Smooth muscle cell (in vitro differentiated cells): ENCODE results near the gene PI4KA. TPM values are rescaled to one million over a fixed set of nuclear protein-coding genes. Genes with fewer than 3 reads are reported as not detected.

Source experiments
- DNase-seq: peaks from one replicate; lab custom pipeline; 2025; ENCODE audit not compliant: unreplicated experiment; lab: John Stamatoyannopoulos, UW
- H2AFZ ChIP-seq: fragments of 200-600 bp; sonication (generic); 2 replicates; pipeline ENCODE4 v1.6.0; 2016; ENCODE audit warnings: antibody characterized with exemption, low read depth, mild to moderate bottlenecking
- H3F3A ChIP-seq: fragments of 200-600 bp; sonication (generic); 2 replicates; pipeline ENCODE4 v1.6.0; 2017; ENCODE audit warnings: antibody characterized with exemption, low read depth
- H3K27ac ChIP-seq: fragments of 200-600 bp; sonication (generic); 2 replicates; pipeline ENCODE4 v1.5.1; 2016; ENCODE audit warnings: low read depth, mild to moderate bottlenecking
- H3K27me3 ChIP-seq: fragments of 200-600 bp; sonication (generic); 2 replicates; pipeline ENCODE4 v1.6.1; 2016; ENCODE audit warnings: low read depth, mild to moderate bottlenecking
- H3K36me3 ChIP-seq: fragments of 200-600 bp; sonication (generic); 2 replicates; pipeline ENCODE4 v1.5.1; 2016; ENCODE audit warnings: low read depth
- H3K4me1 ChIP-seq: fragments of 200-600 bp; sonication (generic); 2 replicates; pipeline ENCODE4 v1.5.1; 2016; ENCODE audit warnings: low read depth
- H3K4me2 ChIP-seq: fragments of 200-600 bp; sonication (generic); 2 replicates; pipeline ENCODE4 v1.6.0; 2016; ENCODE audit warnings: mild to moderate bottlenecking
- H3K4me3 ChIP-seq: fragments of 200-600 bp; sonication (generic); 2 replicates; pipeline ENCODE4 v1.5.1; 2016; ENCODE audit warnings: mild to moderate bottlenecking
- H3K79me2 ChIP-seq: fragments of 200-600 bp; sonication (generic); 2 replicates; pipeline ENCODE4 v1.6.0; 2016; ENCODE audit warnings: low read depth, mild to moderate bottlenecking
- H3K9ac ChIP-seq: fragments of 200-600 bp; sonication (generic); 2 replicates; pipeline ENCODE4 v1.6.0; 2016; ENCODE audit warnings: low read depth
- H3K9me3 ChIP-seq: fragments of 200-600 bp; sonication (generic); replicated peaks from 2 replicates; pipeline ENCODE4 v1.5.1; 2016; ENCODE audit warnings: low read depth
- H4K20me1 ChIP-seq: fragments of 200-600 bp; sonication (generic); 2 replicates; pipeline ENCODE4 v1.6.0; 2016; ENCODE audit warnings: low read depth
- WGBS: methylation state at CpG from one replicate; pipeline ENCODE4 v1.1.7; 2016; ENCODE audit warnings: low lambda C conversion rate; 5-methylcytosine and 5-hydroxymethylcytosine counted together
- polyA plus RNA-seq: library from polyadenylated mRNA; unstranded; fragments of >200 nt; fragmentation: Nextera tagmentation; extraction: Ambion mirVana; gene quantifications from 2 replicates; pipeline ENCODE4 v1.2.1, GENCODE V29; 2016
- total RNA-seq: library from RNA; depleted of rRNA; stranded (reverse); fragments of >200 nt; gene quantifications from 2 replicates; pipeline ENCODE4 v1.2.3, GENCODE V29; 2014
- TF ChIP-seq, protein P1 (sequence below): fragments of 200-600 bp; sonication (generic); IDR thresholded peaks from 2 replicates; pipeline ENCODE4 v1.5.1; 2017; ENCODE audit warnings: borderline replicate concordance, mild to moderate bottlenecking, antibody characterized with exemption; ENCODE audit not compliant: insufficient read depth, poor library complexity, severe bottlenecking

PI4KA gene
- total and polyA plus RNA-seq, 2 experiments from 2014 or later: 23.5 to 33.2 TPM

DNA sequence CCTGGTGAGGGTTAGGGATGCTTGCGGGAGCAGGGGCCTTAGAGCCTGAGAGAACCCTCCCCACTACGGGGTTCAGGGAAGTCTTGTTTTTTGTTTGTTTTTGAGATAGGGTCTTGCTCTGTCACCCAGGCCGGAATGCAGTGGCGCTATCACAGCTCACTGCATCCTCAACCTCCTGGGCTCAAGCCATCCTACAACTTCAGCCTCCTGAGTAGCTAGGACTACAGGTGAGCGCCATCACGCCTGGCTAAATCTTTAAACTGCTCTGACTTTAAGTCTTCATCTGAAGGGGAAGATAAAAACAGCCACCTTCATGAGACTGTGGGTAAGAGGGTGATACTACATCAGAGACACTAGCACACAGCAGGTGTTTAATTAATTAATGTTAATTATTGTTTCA lies 56.2 kb downstream of the PI4KA start:
- DNase-seq: no peak
- H3K9ac ChIP-seq: no peak overlapping the region
- H4K20me1 ChIP-seq: no peaks in the 10 kb centered on the region
- H3K79me2 ChIP-seq: no peaks in the 10 kb centered on the region
- H3K36me3 ChIP-seq: no peaks in the 10 kb centered on the region
- H3K4me1 ChIP-seq: no peaks in the 10 kb centered on the region
- TF ChIP-seq, protein P1, sequence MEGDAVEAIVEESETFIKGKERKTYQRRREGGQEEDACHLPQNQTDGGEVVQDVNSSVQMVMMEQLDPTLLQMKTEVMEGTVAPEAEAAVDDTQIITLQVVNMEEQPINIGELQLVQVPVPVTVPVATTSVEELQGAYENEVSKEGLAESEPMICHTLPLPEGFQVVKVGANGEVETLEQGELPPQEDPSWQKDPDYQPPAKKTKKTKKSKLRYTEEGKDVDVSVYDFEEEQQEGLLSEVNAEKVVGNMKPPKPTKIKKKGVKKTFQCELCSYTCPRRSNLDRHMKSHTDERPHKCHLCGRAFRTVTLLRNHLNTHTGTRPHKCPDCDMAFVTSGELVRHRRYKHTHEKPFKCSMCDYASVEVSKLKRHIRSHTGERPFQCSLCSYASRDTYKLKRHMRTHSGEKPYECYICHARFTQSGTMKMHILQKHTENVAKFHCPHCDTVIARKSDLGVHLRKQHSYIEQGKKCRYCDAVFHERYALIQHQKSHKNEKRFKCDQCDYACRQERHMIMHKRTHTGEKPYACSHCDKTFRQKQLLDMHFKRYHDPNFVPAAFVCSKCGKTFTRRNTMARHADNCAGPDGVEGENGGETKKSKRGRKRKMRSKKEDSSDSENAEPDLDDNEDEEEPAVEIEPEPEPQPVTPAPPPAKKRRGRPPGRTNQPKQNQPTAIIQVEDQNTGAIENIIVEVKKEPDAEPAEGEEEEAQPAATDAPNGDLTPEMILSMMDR: no peak
- 90% methylated on average over 6 of the region's 6 CpGs for WGBS
- H3K4me3 ChIP-seq: no peak overlapping the region
- no peak overlapping the region for H3K4me2 ChIP-seq
- H3F3A ChIP-seq: no peaks in the 10 kb centered on the region
- no peaks in the 10 kb centered on the region for H3K9me3 ChIP-seq
- H3K27ac ChIP-seq: no peak overlapping the region
- no peaks in the 10 kb centered on the region for H3K27me3 ChIP-seq
- H2AFZ ChIP-seq: no peak overlapping the region

DNA sequence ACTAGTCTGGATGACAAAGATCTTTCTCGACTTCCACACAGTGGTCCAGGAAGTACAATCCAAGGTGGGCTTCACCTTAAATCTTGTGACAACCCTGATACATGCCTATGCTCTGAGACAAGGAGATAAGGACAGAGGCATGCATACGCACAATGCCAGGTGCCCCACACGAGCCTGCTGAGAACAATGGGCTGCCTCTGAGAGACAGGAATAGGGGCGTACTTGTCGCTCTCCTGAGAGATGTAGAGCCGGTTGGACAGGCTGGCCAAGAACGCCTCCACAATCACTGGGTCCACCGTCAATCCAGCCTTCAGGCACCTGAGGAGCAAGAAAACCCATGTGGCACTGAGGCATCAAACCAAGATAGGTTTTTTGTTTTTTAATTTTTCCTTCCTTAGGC lies 59.2 kb downstream of the PI4KA start:
- Histone ChIP-seq H3K36me3 (no peaks in the 10 kb centered on the region), H3K27me3 (no peaks in the 10 kb centered on the region)
- TF ChIP-seq, protein P1: no peak

DNA sequence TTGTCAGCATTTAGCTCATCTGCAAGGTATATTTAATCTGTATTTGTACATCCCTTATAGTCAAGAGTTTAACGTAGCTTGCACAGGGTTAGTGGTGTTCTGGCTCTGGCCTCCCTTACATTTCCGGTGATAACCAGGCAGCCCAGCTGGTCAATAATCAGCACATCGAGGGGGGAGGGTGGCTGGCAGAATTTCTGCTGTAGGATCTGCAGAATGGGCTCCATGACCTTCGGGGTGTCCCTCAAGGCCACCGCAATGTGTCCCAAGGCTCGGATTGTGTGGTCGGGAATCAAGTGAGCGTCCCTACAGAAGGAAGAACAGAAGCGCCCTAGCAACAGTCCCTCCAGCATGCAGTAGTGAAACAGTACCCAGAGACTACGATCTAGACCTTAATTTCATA lies 59.6 kb downstream of the PI4KA start:
- no peaks in the 10 kb centered on the region for H3K36me3 ChIP-seq
- no peak overlapping the region for H3K4me2 ChIP-seq
- TF ChIP-seq, protein P1: no peak
- no peaks in the 10 kb centered on the region for H4K20me1 ChIP-seq
- no peaks in the 10 kb centered on the region for H3K79me2 ChIP-seq
- H2AFZ ChIP-seq: no peak overlapping the region
- no peaks in the 10 kb centered on the region for H3K9me3 ChIP-seq
- no peak overlapping the region for H3K4me3 ChIP-seq
- WGBS: 94% methylated on average over 10 of the region's 10 CpGs
- DNase-seq: no peak
- no peaks in the 10 kb centered on the region for H3K4me1 ChIP-seq
- peak overlapping the region; percentile 26 for H3K27ac ChIP-seq
- H3F3A ChIP-seq: no peaks in the 10 kb centered on the region
- H3K27me3 ChIP-seq: no peaks in the 10 kb centered on the region
- H3K9ac ChIP-seq: no peak overlapping the region

More for the DNA sequence above, 59.2 kb downstream of the PI4KA start:
- H2AFZ ChIP-seq: no peak overlapping the region
- no peaks in the 10 kb centered on the region for H3F3A ChIP-seq
- 75% methylated on average over 8 of the region's 8 CpGs for WGBS
- H3K4me1 ChIP-seq: no peaks in the 10 kb centered on the region
- no peaks in the 10 kb centered on the region for H3K9me3 ChIP-seq
- DNase-seq: no peak
- no peaks in the 10 kb centered on the region for H4K20me1 ChIP-seq
- H3K4me3 ChIP-seq: no peak overlapping the region
- no peak overlapping the region for H3K4me2 ChIP-seq
- no peaks in the 10 kb centered on the region for H3K79me2 ChIP-seq
- H3K27ac ChIP-seq: peak overlapping the region; percentile 26
- no peak overlapping the region for H3K9ac ChIP-seq

DNA sequence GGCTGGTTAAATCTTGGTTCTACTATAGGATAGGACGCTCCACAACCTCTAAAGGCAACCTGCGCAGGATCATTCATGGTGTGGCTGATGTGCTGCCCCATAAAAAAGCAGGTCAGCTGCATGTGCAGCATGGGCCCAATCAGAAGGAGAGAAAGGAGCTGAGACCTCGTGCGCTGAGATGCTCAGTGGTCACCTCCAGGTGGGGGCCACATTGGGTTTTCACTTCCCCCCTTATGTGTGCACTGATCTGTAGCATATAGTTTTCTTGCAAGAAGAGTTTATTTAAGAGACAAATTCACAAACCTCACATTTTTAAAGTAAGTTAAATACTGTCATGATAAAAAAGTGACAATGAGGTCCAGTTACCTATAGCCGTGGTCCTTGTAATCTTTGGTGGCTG lies 60.4 kb downstream of the PI4KA start:
- H3F3A ChIP-seq: no peaks in the 10 kb centered on the region
- no peak overlapping the region for H3K9ac ChIP-seq
- no peaks in the 10 kb centered on the region for H4K20me1 ChIP-seq
- no peak overlapping the region for H2AFZ ChIP-seq
- H3K36me3 ChIP-seq: no peaks in the 10 kb centered on the region
- H3K9me3 ChIP-seq: no peaks in the 10 kb centered on the region
- over 99% methylated on average over 5 of the region's 5 CpGs for WGBS
- no peaks in the 10 kb centered on the region for H3K27me3 ChIP-seq
- no peak overlapping the region for H3K4me2 ChIP-seq
- TF ChIP-seq, protein P1: no peak
- no peak for DNase-seq
- no peak overlapping the region for H3K27ac ChIP-seq
- H3K79me2 ChIP-seq: no peaks in the 10 kb centered on the region
- no peak overlapping the region for H3K4me3 ChIP-seq
- no peaks in the 10 kb centered on the region for H3K4me1 ChIP-seq
